GM15510 (cell line): ENCODE data around the gene MYH9.

Experiments used
- POLR2A ChIP-seq: IDR thresholded peaks from 3 replicates; pipeline ENCODE4 v1.6.1; 2011; ENCODE audit warnings: borderline replicate concordance; ENCODE audit not compliant: insufficient read length; ENCODE audit errors: extremely low read depth

MYH9 gene

GRCh38 chr22:36336246-36337182 is 51.3 kb downstream of the MYH9 start:
- no peak for TF ChIP-seq POLR2A

GRCh38 chr22:36335621-36336020 is 52.1 kb downstream of the MYH9 start:
- no peak for TF ChIP-seq POLR2A

- TF ChIP-seq POLR2A: no peak
Measured at GRCh38 chr22:36334821-36335603, 52.8 kb downstream of the MYH9 start.

- TF ChIP-seq POLR2A: no peak
Measured at GRCh38 chr22:36334081-36334820, 53.5 kb downstream of the MYH9 start.

- no peak for TF ChIP-seq POLR2A
Measured at GRCh38 chr22:36333644-36334043, 54.1 kb downstream of the MYH9 start.

- TF ChIP-seq POLR2A: no peak
Measured at GRCh38 chr22:36332623-36333332, 55.0 kb downstream of the MYH9 start.

GRCh38 chr22:36331912-36332622 is 55.7 kb downstream of the MYH9 start:
- peak; percentile 42 for TF ChIP-seq POLR2A

- TF ChIP-seq POLR2A: peak; percentile 76
Measured at GRCh38 chr22:36331306-36331911, 56.4 kb downstream of the MYH9 start.

- TF ChIP-seq POLR2A: no peak
Measured at GRCh38 chr22:36330655-36331305, 57.0 kb downstream of the MYH9 start.

GRCh38 chr22:36330127-36330526 is 57.6 kb downstream of the MYH9 start:
- TF ChIP-seq POLR2A: no peak

GRCh38 chr22:36329254-36330078 is 58.3 kb downstream of the MYH9 start:
- TF ChIP-seq POLR2A: peak; percentile 17

- TF ChIP-seq POLR2A: no peak
Measured at GRCh38 chr22:36328635-36329253, 59.0 kb downstream of the MYH9 start.

- no peak for TF ChIP-seq POLR2A
Measured at GRCh38 chr22:36327922-36328551, 59.7 kb downstream of the MYH9 start.
